Uterus (tissue), 2 donors: ENCODE results near the gene EMB.
"Not testable (repeated sequence)": the region's sequence is repeated elsewhere in the genome, so short reads cannot be mapped to it uniquely, and the experiment has no call there.

Experiments used
- CTCF ChIP-seq, 4 experiments: fragments of 200-600 bp in 2 of 4; fragments of 450-650 bp in 2 of 4; sonication (generic) in 2 of 4; IDR thresholded peaks; one replicate each; pipeline ENCODE4 v1.5.1; 2016 to 2019; ENCODE audit warnings: antibody characterized with exemption in 4 of 4, mild to moderate bottlenecking in 2 of 4, moderate library complexity in 1 of 4
- POLR2A ChIP-seq, 2 donors: fragments of 450-650 bp; IDR thresholded peaks; one replicate each; pipeline ENCODE4 v1.6.1; 2016; ENCODE audit warnings: antibody characterized with exemption in 2 of 2, mild to moderate bottlenecking in 1 of 2, moderate library complexity in 1 of 2

- TF ChIP-seq POLR2A, CTCF (IDR thresholded peaks at IDR 0.05): not testable (repeated sequence)
Measured at GRCh38 chr5:50489491-50489890, 48.4 kb upstream of the EMB start.
